Measurements from ENCODE around the gene RBM44.
"Not testable (repeated sequence)": the region's sequence is repeated elsewhere in the genome, so short reads cannot be mapped to it uniquely, and the experiment has no call there.

Gene RBM44

GRCh38 chr2:237833546-237833945 is 35.0 kb downstream of the RBM44 start:
- no peak overlapping the region for H3K27ac ChIP-seq
- POLR2A ChIA-PET (ENCODE audit: low non-redundant PET): no interaction called here
- no peak for TF ChIP-seq CTCF (conservative IDR thresholded peaks at IDR 0.05; ENCODE audit: low read depth)
- no peak for DNase-seq (ENCODE audit: low spot score)
- CTCF ChIA-PET: interaction anchor here (0.6 kb wide), 1 partner anchor 115 kb away, joined by 3 read pairs; no protein-coding TSS in a partner anchor

GRCh38 chr2:237835372-237835771 is 36.8 kb downstream of the RBM44 start:
- no peak for TF ChIP-seq CTCF (conservative IDR thresholded peaks at IDR 0.05; ENCODE audit: low read depth)
- POLR2A ChIA-PET (ENCODE audit: low non-redundant PET): no interaction called here
- no peak for DNase-seq (ENCODE audit: low spot score)
- CTCF ChIA-PET: no interaction called here
- no peak overlapping the region for H3K27ac ChIP-seq

GRCh38 chr2:237841051-237841450 is 42.5 kb downstream of the RBM44 start:
- TF ChIP-seq CTCF (conservative IDR thresholded peaks at IDR 0.05; ENCODE audit: low read depth): no peak
- POLR2A ChIA-PET (ENCODE audit: low non-redundant PET): no interaction called here
- CTCF ChIA-PET: interaction anchor here (0.6 kb wide), 1 partner anchor 447 kb away, joined by 5 read pairs; the partner anchor contains the start of gene PER2
- H3K27ac ChIP-seq: no peak overlapping the region
- no peak for DNase-seq (ENCODE audit: low spot score)

GRCh38 chr2:237848940-237849339 is 50.4 kb downstream of the RBM44 start:
- CTCF ChIA-PET; DNase-seq (ENCODE audit: low spot score); POLR2A ChIA-PET (ENCODE audit: low non-redundant PET); H3K27ac ChIP-seq: not testable (repeated sequence)

- POLR2A ChIA-PET (ENCODE audit: low non-redundant PET): no interaction called here
- H3K27ac ChIP-seq: no peak overlapping the region
- TF ChIP-seq CTCF (conservative IDR thresholded peaks at IDR 0.05; ENCODE audit: low read depth): no peak
- CTCF ChIA-PET: interaction anchor here (0.6 kb wide), 1 partner anchor 254 kb away, joined by 3 read pairs; no protein-coding TSS in a partner anchor
- DNase-seq (ENCODE audit: low spot score): no peak
These were observed 55.7 kb downstream of the RBM44 start for GRCh38 chr2:237854295-237854694.

GRCh38 chr2:237857791-237858190 is 59.2 kb downstream of the RBM44 start:
- ChIA-PET CTCF (interaction anchor here (0.5 to 1.6 kb wide), 20 partner anchors 15 to 406 kb away, joined by 3 to 9 read pairs (median 4); no protein-coding TSS in a partner anchor), POLR2A (ENCODE audit: low non-redundant PET) (interaction anchor here (1.1 kb wide), 1 partner anchor 110 kb away, joined by 3 read pairs; no protein-coding TSS in a partner anchor)
- no peak overlapping the region for H3K27ac ChIP-seq
- DNase-seq (ENCODE audit: low spot score): no peak
- TF ChIP-seq CTCF (conservative IDR thresholded peaks at IDR 0.05; ENCODE audit: low read depth): no peak

GRCh38 chr2:237858294-237859081 is 59.9 kb downstream of the RBM44 start:
- TF ChIP-seq CTCF (conservative IDR thresholded peaks at IDR 0.05; ENCODE audit: low read depth): peak; percentile 87
- DNase-seq (ENCODE audit: low spot score): peak; percentile 80
- ChIA-PET POLR2A (ENCODE audit: low non-redundant PET) (interaction anchor here (1.1 kb wide), 1 partner anchor 110 kb away, joined by 3 read pairs; no protein-coding TSS in a partner anchor), CTCF (interaction anchor here (0.5 to 1.6 kb wide), 23 partner anchors 15 to 405 kb away, joined by 3 to 9 read pairs (median 4); no protein-coding TSS in a partner anchor)
- H3K27ac ChIP-seq: peak overlapping the region; percentile 75

Measured in RWPE1 (cell line).